22Rv1 (cell line): ENCODE measurements around the gene NRP1.

Experiments
- H3K27ac ChIP-seq: fragments of 450-650 bp; 2 replicates; pipeline ENCODE4 v1.5.1; 2017
- CTCF ChIP-seq: fragments of 450-650 bp; IDR thresholded peaks from 2 replicates; pipeline ENCODE4 v1.5.1; 2017; ENCODE audit warnings: mild to moderate bottlenecking
- ZFX ChIP-seq: fragments of 450-650 bp; IDR thresholded peaks from 2 replicates; pipeline ENCODE4 v1.6.1; 2017; ENCODE audit warnings: antibody characterized with exemption, borderline replicate concordance

The NRP1 gene

GRCh38 chr10:33180390-33180789 is 154.1 kb downstream of the NRP1 start:
- H3K27ac ChIP-seq, result no peak overlapping the region
- TF ChIP-seq CTCF (no peak), ZFX (no peak)

GRCh38 chr10:33179067-33179466 is 155.4 kb downstream of the NRP1 start:
- TF ChIP-seq ZFX, result no peak
- no peak for TF ChIP-seq CTCF
- no peak overlapping the region for H3K27ac ChIP-seq

- TF ChIP-seq ZFX (no peak), CTCF (no peak)
- H3K27ac ChIP-seq, result no peak overlapping the region
Measured at GRCh38 chr10:33178026-33178755, 156.3 kb downstream of the NRP1 start.

- H3K27ac ChIP-seq, result no peak overlapping the region
- TF ChIP-seq CTCF (no peak), ZFX (no peak)
Measured at GRCh38 chr10:33176688-33177087, 157.8 kb downstream of the NRP1 start.

GRCh38 chr10:33174674-33175434 is 159.6 kb downstream of the NRP1 start:
- TF ChIP-seq CTCF (no peak), ZFX (no peak)
- no peak overlapping the region for H3K27ac ChIP-seq

GRCh38 chr10:33165911-33166310 is 168.6 kb downstream of the NRP1 start:
- TF ChIP-seq ZFX, result no peak
- TF ChIP-seq CTCF, result no peak
- no peak overlapping the region for H3K27ac ChIP-seq
